GM12891 (cell line): ENCODE measurements around the gene PTPRF.

ENCODE experiments used
- DNase-seq: peaks from one replicate; pipeline ENCODE4 v3.0.0; 2011; ENCODE audit warnings: low spot score; ENCODE audit not compliant: insufficient read length
- FAIRE-seq: peaks from 2 replicates; lab custom pipeline; 2011; peaks lifted over from hg19 to GRCh38; lab: Jason Lieb, UNC
- PAX5 ChIP-seq: IDR thresholded peaks from 2 replicates; pipeline ENCODE4 v1.6.1; 2011; ENCODE audit warnings: low read length, moderate library complexity, mild to moderate bottlenecking; ENCODE audit not compliant: insufficient read depth, severe bottlenecking
- POLR2A ChIP-seq: IDR thresholded peaks from 2 replicates; pipeline ENCODE4 v1.6.1; 2011; ENCODE audit warnings: low read depth, low read length, control low read depth
- POLR2AphosphoS5 ChIP-seq: IDR thresholded peaks from 2 replicates; pipeline ENCODE4 v1.6.1; 2011; ENCODE audit warnings: low read depth, low read length, control low read depth
- POU2F2 ChIP-seq: IDR thresholded peaks from 2 replicates; pipeline ENCODE4 v1.6.1; 2011; ENCODE audit warnings: low read depth, mild to moderate bottlenecking, control low read depth, low read length, moderate library complexity
- SPI1 ChIP-seq: IDR thresholded peaks from 2 replicates; pipeline ENCODE4 v1.6.1; 2011; ENCODE audit warnings: low read depth, low read length, control low read depth
- TAF1 ChIP-seq: IDR thresholded peaks from 2 replicates; pipeline ENCODE4 v1.6.1; 2011; ENCODE audit warnings: low read depth, low read length, control low read depth

Gene PTPRF

DNA sequence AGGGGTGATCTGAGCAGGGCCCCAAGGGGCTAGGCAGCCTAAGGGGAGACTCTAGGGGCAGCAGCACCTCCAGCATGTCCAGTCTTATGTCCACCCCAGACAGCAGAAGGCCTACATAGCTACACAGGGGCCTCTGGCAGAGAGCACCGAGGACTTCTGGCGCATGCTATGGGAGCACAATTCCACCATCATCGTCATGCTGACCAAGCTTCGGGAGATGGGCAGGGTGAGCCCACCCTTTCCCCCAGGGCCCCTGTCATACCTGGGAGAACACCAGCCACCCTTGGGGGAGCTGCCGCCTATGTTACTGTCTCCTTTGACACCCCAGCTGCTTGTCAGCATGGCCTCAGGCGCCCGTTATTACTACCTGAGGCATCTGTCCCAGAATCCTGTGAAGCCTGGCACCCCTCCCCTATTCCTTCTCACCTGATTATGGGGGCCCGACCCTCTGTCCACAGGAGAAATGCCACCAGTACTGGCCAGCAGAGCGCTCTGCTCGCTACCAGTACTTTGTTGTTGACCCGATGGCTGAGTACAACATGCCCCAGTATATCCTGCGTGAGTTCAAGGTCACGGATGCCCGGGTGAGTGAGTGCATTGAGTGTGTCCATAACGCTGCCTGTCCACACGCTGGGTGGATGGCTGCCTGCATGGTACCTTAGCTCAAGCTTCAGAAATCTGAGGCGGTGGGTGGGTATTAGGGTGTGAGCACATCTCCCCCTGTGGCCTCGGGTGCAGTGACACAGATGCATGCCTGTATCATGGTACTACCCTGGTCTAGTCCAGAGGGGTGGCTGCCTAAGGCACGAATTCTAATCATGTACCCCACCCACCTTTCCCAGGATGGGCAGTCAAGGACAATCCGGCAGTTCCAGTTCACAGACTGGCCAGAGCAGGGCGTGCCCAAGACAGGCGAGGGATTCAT lies 89.6 kb downstream of the PTPRF start:
- FAIRE-seq (no peak), DNase-seq (no peak)
- TF ChIP-seq TAF1, result no peak
- no peak for TF ChIP-seq PAX5
- TF ChIP-seq POLR2AphosphoS5, result no peak
- TF ChIP-seq SPI1, result no peak
- no peak for TF ChIP-seq POLR2A
- no peak for TF ChIP-seq POU2F2

GRCh38 chr1:43620956-43621355 lies 90.3 kb downstream of the PTPRF start:
- FAIRE-seq, result no peak
- DNase-seq, result no peak
- TF ChIP-seq POLR2A (no peak), POLR2AphosphoS5 (no peak), TAF1 (no peak), PAX5 (no peak), SPI1 (no peak), POU2F2 (no peak)

DNA sequence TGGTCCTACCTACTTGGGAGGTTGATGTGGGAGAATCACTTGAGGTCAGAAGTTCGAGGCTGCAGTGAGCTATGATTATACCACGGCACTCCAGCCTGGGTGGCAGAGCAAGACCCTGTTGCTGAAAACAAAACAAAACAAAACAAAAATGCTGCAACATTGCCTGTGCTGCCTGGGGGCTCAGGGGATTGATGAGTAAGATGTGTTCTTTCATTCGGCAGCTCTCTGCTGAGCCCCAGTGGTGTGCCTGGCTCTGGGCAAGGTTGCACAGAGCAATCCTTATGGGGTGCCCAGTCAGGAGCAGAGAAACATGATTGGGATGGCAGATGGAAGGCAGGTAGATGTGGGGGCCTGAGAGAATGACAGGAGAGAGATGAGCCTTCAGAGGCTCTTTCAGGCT lies 90.7 kb downstream of the PTPRF start:
- FAIRE-seq, result no peak
- TF ChIP-seq POU2F2 (no peak), TAF1 (no peak), SPI1 (no peak), PAX5 (no peak), POLR2AphosphoS5 (no peak), POLR2A (no peak)

DNA sequence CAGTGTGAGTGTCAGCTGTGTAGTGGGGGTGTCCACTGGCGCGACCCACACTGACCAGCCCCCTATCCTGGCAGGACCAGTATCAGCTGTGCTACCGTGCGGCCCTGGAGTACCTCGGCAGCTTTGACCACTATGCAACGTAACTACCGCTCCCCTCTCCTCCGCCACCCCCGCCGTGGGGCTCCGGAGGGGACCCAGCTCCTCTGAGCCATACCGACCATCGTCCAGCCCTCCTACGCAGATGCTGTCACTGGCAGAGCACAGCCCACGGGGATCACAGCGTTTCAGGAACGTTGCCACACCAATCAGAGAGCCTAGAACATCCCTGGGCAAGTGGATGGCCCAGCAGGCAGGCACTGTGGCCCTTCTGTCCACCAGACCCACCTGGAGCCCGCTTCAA lies 91.2 kb downstream of the PTPRF start:
- TF ChIP-seq TAF1 (no peak), PAX5 (no peak), POU2F2 (no peak), SPI1 (no peak), POLR2AphosphoS5 (no peak), POLR2A (no peak)
- no peak for FAIRE-seq
- no peak for DNase-seq

More for the DNA sequence above, 90.7 kb downstream of the PTPRF start:
- DNase-seq, result peak; percentile 7

GRCh38 chr1:43622471-43622870 lies 91.8 kb downstream of the PTPRF start:
- no peak for DNase-seq
- FAIRE-seq, result no peak
- TF ChIP-seq PAX5 (no peak), TAF1 (no peak), SPI1 (no peak), POLR2A (no peak), POU2F2 (no peak), POLR2AphosphoS5 (no peak)

GRCh38 chr1:43622901-43623780 lies 92.5 kb downstream of the PTPRF start:
- TF ChIP-seq SPI1, result no peak
- TF ChIP-seq TAF1, result no peak
- no peak for TF ChIP-seq POU2F2
- FAIRE-seq (no peak), DNase-seq (no peak)

DNA sequence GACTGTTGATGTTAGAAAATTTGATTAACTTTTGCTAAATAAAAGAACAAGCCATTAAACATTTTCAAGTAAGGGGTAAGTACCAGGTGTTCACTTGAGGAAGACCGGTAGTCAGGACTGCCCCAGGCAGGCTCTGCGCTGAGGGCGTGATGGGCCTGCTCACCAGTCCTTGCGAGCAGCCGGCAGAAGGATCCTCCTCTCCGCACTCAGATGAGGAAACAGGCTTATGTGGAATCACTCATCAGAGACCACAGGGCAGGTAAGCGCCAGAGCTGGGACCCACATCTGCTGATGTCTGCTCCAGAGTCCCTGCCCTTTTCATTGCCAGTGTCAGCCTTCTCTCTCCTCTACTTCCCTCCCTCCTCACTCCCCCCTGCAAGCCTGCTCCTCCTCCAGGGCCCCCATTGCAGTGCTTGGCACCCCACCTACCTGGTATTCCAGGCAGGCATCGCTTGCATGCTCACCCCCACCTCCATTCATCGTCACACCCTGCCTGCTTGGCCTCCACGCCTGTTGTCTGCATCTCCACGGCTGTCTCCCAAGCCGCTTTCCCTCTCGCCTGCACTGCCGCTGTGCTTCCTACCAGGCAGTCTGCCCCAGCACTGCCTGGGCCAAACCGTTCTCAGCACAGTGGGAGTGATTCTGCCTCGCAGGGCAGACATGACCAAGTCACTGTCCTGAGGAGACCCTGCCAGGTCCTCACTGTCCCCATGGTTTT lies 94.5 kb downstream of the PTPRF start:
- DNase-seq (no peak), FAIRE-seq (no peak)

DNA sequence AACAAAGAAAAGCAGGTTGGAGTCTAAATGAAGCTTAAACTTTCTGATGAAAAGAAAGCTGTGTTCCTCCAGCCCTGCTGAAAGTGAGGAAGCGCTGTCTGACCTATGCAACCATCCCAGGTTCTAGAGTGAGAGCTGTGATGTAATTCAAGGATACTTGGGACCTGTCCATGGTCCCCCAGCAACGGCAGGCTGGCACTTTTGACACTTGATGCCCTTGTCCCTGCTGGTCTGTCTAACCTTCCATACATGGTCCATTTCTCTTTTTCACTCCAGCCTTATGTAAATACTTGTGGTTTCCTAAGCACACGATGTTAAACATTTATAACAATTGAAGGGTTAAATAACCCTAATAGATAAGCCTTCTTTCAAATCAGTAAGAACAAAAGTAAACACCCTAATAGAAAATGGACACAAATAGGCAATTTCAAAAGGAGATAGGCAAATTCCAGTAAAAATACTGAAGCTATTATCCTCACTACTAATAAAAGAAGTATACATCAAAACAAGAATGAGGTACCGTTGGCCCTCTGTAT lies 101.5 kb downstream of the PTPRF start:
- FAIRE-seq, result no peak
- no peak for DNase-seq
- TF ChIP-seq POU2F2, result no peak
- TF ChIP-seq SPI1, result no peak
- no peak for TF ChIP-seq POLR2AphosphoS5
- no peak for TF ChIP-seq POLR2A
- TF ChIP-seq PAX5, result no peak
- TF ChIP-seq TAF1, result no peak

More for the DNA sequence above, 94.5 kb downstream of the PTPRF start:
- TF ChIP-seq POU2F2, result no peak

DNA sequence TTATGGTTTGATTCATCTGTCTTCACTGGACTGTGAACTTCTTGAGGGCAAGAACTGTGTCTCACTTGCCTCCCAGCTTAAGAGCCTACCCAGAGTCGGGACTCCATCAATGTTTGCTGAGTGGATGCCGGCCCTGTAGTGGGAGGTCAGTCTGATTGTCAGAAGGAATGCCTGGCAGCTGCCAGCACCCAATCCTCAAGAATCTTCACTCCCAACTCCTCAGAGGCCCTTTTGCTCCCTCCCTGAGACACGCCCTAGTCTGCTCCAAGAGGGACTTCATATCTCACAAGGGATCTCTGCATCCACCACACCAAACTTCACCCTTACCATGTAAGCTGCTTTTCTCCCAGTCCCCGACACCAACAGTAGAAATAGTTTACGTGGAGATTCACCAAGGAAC lies 104.0 kb downstream of the PTPRF start:
- TF ChIP-seq PAX5 (no peak), POLR2AphosphoS5 (no peak), SPI1 (no peak), TAF1 (no peak), POU2F2 (no peak), POLR2A (no peak)
- FAIRE-seq (no peak), DNase-seq (no peak)
